HG03575 (cell line): ENCODE measurements around the gene CREB5.

Experiments
- ATAC-seq: cut with Tn5 transposase; IDR thresholded peaks from one replicate; pipeline ENCODE4 v1.9.1; 2021; ENCODE audit not compliant: unreplicated experiment, insufficient number of reproducible peaks, low FRiP score; ENCODE audit errors: extremely low read depth

The CREB5 gene

GRCh38 chr7:28832669-28833068 is 420.4 kb downstream of the CREB5 start:
- ATAC-seq: no peak

- no peak for ATAC-seq
Observed at GRCh38 chr7:28835800-28836199, 423.5 kb downstream of the CREB5 start.

DNA sequence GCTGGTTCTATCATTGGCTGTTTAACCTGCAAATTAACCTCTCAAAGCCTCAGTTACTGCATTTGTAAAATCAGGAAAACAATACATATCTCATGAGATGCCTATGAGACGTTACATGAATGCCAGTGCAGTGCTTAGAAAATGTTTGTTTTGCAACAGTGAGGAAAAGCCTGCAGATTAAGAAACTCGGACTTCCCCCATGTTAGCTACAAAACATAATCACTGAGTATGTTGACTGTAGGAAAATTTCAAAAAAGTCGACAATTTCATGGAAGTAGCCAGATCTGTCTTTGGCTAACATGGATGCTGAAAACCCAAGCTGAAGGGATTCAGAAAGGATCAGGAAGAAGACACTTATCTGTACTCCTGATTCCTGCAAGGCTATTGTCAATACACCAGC is 424.4 kb downstream of the CREB5 start:
- no peak for ATAC-seq

- no peak for ATAC-seq
Observed at GRCh38 chr7:28837216-28837615, 424.9 kb downstream of the CREB5 start.

GRCh38 chr7:28840592-28840995 is 428.3 kb downstream of the CREB5 start:
- ATAC-seq: no peak

DNA sequence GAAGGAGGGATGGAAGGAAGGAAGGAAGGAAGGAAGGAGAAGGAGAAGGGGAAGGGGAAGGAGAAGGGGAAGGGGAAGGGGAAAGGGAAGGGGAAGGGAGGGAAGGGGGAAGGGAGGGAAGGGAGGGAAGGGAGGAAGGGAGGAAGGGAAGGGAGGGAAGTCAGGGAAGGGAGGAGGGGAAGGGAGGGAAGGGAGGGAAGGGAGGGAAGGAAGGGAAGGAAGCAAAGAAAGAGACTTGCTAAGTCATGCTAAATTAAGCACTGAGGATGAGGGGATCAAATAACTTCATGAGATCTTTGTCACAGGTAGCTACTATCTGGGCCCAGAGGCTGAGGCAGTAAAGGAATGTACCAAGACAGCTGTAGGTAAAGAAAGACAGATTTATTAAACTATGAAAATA is 429.4 kb downstream of the CREB5 start:
- no peak for ATAC-seq

DNA sequence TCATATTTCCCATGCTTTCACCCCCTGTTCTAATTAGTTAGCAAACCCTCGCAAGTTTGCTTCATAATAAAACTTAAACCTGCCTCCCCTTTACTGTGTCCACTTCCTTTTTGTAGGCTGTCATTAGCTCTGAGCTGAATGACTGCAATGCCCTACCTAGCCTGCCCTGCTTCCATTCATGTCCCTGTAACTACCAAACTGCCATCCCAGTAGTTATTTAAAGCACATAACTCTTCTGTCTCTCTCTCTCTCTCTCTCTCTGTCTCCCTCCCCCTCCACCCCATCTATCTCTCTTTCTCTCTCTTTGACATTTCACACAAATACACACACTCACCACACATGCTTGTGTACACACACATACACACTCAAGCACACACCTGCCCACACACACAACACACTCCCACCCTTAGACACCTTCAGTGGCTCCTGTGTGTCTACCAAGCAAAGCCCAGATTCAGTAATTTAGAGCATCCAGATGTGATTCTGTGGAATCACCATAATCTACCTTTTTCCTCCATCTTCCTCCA is 430.5 kb downstream of the CREB5 start:
- no peak for ATAC-seq

GRCh38 chr7:28845106-28845505 is 432.8 kb downstream of the CREB5 start:
- no peak for ATAC-seq

DNA sequence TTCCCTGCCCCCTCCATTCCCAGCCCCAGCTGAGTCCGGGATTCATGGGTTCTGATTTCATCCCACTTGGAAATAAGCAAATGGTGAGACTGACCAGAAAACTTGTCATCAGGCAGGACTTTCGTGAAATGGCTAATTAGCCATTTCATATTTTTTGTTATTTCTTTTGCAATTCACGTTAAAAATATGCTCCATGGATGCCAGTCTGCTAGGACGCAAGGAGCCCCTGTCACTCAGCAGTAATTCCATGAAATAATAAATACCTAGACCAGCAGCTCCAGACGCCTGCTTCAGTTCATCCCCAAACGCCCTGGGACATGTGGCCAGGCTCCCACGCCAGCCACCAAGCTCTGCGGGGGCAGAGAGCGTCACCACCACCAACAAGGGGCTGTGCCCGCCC is 434.9 kb downstream of the CREB5 start:
- ATAC-seq: no peak

DNA sequence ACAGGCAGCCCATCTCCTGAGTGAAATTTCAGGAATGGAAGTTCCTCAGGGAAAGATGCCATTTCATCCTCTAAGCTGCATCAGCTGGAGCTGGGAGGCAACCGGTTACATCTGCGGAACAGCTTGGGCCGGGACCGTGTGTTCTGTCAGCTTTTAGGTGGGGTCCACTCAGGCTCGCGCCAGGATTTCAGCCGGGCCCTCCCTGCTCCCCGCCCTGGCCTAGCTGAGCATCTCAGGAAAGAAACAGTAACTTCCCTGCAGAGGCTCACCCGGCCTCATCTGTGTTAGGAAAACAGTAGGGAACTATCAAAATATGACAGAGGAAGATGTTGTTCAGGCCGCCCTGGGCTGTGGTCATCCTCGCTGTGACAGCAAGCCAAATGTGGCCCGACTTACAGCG is 435.4 kb downstream of the CREB5 start:
- no peak for ATAC-seq

DNA sequence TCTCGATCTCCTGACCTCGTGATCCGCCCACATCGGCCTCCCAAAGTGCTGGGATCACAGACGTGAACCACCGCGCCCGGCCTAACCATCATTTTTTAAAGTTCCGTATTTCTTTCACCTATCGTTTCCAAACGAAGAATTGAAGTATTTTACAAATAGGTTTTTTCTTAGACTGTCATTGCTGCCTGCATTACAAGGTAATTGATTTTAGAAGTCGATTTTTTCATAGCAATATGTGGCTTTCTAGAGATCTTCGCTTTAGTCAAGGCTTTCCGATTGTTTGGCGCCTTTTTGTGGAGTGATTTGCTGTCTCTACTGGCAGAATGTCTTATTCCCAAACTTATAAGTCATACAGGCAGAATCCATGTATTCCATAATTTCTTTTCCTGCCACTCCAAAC is 436.6 kb downstream of the CREB5 start:
- ATAC-seq: no peak

DNA sequence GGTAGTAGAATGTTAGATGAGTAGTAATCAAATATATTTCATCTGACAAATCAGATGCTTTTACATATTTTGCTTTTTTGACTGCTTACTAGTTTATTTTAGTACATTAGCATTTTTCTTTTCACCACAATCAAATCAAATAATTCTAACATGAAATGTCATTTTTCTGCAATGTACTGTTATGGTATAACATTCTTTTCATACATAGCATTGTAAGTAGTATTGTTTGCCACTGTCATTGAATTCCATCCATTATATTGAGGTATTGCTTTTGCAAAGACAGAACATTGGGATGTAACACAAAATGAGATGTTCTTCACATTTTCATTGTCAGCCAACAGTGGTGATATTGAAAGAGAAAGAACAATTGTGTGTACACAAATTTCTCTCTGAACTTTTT is 438.4 kb downstream of the CREB5 start:
- no peak for ATAC-seq

DNA sequence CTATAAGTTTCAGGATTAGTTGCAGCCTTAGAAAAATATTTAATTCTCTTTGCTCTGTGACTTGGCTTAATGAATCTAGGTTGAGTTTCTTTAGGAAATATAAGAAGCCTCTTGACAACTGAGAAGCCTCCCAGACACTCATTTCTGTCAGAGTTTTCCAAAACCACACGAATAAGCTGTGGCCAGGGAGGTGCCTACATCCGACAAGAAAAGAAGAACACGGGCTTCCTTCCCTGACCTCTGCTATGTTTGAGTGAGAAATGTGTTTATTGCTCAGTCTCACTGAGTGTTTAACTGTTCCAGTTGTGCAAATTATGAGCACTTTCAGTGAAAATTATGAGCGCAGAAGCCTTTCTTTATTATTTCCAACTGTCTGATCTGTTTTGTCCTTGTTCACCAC is 440.8 kb downstream of the CREB5 start:
- no peak for ATAC-seq

- ATAC-seq: no peak
Observed at GRCh38 chr7:28853834-28854749, 441.8 kb downstream of the CREB5 start.

DNA sequence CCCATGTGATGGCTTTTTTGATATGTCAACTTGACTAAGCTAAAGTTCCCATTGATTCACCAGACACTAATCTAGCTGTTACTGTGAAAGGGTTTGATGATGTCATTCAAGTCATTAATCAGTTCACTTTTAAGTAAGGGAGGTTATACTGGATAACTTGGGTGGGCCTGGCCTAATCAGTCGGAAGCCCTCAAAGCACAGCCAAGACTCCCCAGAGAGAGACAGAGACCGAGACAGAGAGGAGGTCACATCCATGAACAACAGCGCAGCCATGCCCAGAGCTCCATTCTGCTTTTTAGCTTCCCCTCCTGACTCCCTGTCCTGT is 442.4 kb downstream of the CREB5 start:
- no peak for ATAC-seq

DNA sequence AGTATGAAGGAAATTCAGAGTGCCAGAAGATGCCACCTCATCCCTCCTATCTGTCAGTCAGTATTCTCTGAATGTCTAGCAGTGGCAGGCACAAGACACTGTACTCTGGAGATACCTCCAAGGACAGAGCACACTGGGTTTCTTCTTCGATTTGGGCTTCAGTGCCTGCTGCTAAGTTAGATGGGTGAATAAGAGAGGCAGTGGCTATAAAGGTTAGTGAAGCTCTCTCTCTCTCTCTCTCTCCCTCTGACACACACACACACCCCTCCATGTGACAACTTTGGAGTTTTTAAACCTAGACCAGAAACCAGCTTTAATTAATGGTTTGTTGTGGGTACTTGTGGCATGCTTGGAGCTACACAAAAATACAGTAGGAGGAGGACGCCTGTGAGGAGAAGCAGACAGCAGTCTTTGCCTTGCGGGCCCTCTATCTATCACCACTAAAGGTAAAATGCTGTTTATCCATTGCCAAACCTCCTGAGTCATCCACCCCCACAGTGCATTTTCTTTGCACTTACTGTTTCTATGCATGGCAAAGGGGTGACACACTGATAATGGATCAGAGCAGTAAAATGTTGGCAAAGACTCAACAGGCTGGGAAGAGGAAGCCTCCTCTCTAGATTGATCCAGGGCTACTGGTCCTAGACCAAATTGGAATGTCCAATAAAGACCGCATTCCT is 443.4 kb downstream of the CREB5 start:
- ATAC-seq: no peak

DNA sequence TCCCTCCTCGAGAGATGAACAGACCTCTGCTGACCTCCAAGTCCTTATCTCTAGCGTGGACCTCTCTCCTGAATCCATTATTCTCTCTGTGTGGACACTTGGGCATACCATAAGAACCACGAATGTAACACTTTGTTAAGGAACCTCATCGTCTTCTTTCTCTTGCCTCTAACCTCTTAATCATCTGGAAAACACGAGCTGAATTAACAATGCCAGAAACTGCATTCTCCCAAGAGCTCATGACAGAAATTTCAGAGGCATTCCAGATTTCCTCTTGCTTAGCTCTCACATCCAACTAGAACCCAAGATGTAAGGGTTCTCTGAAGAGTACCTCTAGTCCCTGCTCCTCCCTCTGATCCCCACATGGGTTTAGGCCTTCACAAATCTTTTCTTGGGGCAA is 444.3 kb downstream of the CREB5 start:
- no peak for ATAC-seq

- ATAC-seq: no peak
Observed at GRCh38 chr7:28858206-28858605, 445.9 kb downstream of the CREB5 start.

GRCh38 chr7:28858895-28859294 is 446.6 kb downstream of the CREB5 start:
- no peak for ATAC-seq

GRCh38 chr7:28861825-28862224 is 449.5 kb downstream of the CREB5 start:
- no peak for ATAC-seq
